Ovary (tissue), 3 donors: ENCODE results near the gene CD300H.

ENCODE experiments used
- EP300 ChIP-seq: sonication (generic); formaldehyde crosslinking; IDR thresholded peaks from one replicate; pipeline ENCODE4 v1.6.1; 2017; ENCODE audit warnings: antibody characterized with exemption
- TF ChIP-seq, protein P1 (sequence below), 3 donors: fragments of 450-650 bp in 2 of 3; fragments of 200-600 bp in 1 of 3; IDR thresholded peaks; one replicate each; pipeline versions ENCODE4 v1.5.1 to v1.8.0; 2016 to 2022; ENCODE audit warnings: antibody characterized with exemption in 3 of 3, mild to moderate bottlenecking in 1 of 3
- donor health status: DM: no; HTN: no; CAD: no.

- TF ChIP-seq EP300: no peak
- TF ChIP-seq, protein P1, sequence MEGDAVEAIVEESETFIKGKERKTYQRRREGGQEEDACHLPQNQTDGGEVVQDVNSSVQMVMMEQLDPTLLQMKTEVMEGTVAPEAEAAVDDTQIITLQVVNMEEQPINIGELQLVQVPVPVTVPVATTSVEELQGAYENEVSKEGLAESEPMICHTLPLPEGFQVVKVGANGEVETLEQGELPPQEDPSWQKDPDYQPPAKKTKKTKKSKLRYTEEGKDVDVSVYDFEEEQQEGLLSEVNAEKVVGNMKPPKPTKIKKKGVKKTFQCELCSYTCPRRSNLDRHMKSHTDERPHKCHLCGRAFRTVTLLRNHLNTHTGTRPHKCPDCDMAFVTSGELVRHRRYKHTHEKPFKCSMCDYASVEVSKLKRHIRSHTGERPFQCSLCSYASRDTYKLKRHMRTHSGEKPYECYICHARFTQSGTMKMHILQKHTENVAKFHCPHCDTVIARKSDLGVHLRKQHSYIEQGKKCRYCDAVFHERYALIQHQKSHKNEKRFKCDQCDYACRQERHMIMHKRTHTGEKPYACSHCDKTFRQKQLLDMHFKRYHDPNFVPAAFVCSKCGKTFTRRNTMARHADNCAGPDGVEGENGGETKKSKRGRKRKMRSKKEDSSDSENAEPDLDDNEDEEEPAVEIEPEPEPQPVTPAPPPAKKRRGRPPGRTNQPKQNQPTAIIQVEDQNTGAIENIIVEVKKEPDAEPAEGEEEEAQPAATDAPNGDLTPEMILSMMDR (IDR thresholded peaks at IDR 0.05): no peak
Measured at GRCh38 chr17:74552037-74552436, 15.3 kb downstream of the CD300H start.
